Liver (tissue), 2 donors: ENCODE measurements around the gene PNCK.

Experiments
- CTCF ChIP-seq: fragments of 150-350 bp; IDR thresholded peaks from 2 replicates; pipeline ENCODE4 v1.5.1; 2017; ENCODE audit warnings: improper control_type of control experiment, low read depth, low read length; ENCODE audit not compliant: missing input control
- MAX ChIP-seq: IDR thresholded peaks from 2 replicates; pipeline ENCODE4 v1.6.1; 2016; ENCODE audit warnings: antibody characterized with exemption
- donor health status: healthy.

GRCh38 chrX:153668423-153669173 is 5.0 kb downstream of the PNCK start:
- TF ChIP-seq CTCF (no peak), MAX (no peak)
